ENCODE measurements around the gene ANKRD6.

DNA sequence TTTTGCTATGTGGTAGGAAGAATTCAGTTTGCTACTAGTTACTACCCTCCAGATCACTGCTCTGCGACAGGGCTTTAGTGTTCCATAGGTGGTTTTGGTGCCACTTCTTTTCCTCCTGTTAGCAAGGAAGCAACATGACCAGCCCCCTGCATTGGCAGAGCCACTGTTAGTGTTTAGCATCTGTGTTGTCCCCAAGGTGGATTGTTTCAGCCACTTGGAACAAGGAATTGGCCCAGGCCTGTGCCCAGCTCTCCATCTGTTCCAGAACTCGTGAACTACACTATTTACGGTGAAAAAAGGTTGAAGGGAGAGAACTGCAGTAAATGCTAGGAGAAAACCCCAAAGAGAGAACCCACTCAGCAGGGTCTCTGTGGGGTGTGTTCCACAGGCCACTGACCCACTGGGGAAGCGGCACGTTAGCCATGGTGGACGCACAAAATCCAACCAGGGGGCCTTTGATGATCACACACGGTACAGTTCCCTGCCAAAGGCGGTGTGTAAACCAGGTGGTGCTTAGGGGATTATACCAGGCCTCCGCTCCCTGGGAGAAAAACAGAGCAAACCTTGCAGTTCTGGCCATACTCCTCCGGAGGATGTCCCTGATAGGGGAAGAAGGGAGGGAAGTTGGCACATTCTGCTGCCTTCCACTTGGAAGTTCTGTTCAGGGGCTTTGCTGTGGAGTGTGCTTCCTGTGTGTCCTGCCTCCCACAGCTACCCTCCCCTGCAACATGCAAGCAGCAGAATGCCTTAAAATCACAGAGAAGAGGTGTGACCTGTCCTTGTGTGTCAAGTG is 133.3 kb downstream of the ANKRD6 start:
- no peak for TF ChIP-seq POLR2A (IDR thresholded peaks at IDR 0.05)
- TF ChIP-seq, protein P1, sequence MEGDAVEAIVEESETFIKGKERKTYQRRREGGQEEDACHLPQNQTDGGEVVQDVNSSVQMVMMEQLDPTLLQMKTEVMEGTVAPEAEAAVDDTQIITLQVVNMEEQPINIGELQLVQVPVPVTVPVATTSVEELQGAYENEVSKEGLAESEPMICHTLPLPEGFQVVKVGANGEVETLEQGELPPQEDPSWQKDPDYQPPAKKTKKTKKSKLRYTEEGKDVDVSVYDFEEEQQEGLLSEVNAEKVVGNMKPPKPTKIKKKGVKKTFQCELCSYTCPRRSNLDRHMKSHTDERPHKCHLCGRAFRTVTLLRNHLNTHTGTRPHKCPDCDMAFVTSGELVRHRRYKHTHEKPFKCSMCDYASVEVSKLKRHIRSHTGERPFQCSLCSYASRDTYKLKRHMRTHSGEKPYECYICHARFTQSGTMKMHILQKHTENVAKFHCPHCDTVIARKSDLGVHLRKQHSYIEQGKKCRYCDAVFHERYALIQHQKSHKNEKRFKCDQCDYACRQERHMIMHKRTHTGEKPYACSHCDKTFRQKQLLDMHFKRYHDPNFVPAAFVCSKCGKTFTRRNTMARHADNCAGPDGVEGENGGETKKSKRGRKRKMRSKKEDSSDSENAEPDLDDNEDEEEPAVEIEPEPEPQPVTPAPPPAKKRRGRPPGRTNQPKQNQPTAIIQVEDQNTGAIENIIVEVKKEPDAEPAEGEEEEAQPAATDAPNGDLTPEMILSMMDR (IDR thresholded peaks at IDR 0.05): no peak
